AG08396 (cell line): ENCODE data around the gene RP9.

Source experiments
- DNase-seq: peaks from one replicate; pipeline ENCODE4 v3.0.0; 2012; ENCODE audit warnings: low spot score, mixed read lengths

RP9 gene

GRCh38 chr7:33109005-33109757 is at the start of gene RP9:
Gene RP9, minus strand, starts transcription at chr7:33109404. Its CDS starts 32 bp downstream, at chr7:33109372.
- peak; percentile 90 for DNase-seq

- DNase-seq: no peak
Observed at GRCh38 chr7:33157781-33158180, 48.6 kb upstream of the RP9 start.

- no peak for DNase-seq
Observed at GRCh38 chr7:33157311-33157710, 48.1 kb upstream of the RP9 start.

- no peak for DNase-seq
Observed at GRCh38 chr7:33156441-33156840, 47.2 kb upstream of the RP9 start.

- DNase-seq: no peak
Observed at GRCh38 chr7:33155811-33156210, 46.6 kb upstream of the RP9 start.

GRCh38 chr7:33152087-33152486 is 42.9 kb upstream of the RP9 start:
- DNase-seq: no peak

GRCh38 chr7:33145156-33145555 is 36.0 kb upstream of the RP9 start:
- DNase-seq: no peak

- DNase-seq: peak; percentile 21
Observed at GRCh38 chr7:33143996-33144718, 35.0 kb upstream of the RP9 start.

- no peak for DNase-seq
Observed at GRCh38 chr7:33142585-33142984, 33.4 kb upstream of the RP9 start.

GRCh38 chr7:33137103-33137502 is 27.9 kb upstream of the RP9 start:
- no peak for DNase-seq

GRCh38 chr7:33130184-33130583 is 21.0 kb upstream of the RP9 start:
- peak; percentile 23 for DNase-seq

GRCh38 chr7:33129806-33130153 is 20.6 kb upstream of the RP9 start:
- peak; percentile 24 for DNase-seq

- peak; percentile 95 for DNase-seq
Observed at GRCh38 chr7:33128990-33129805, 20.0 kb upstream of the RP9 start, which contains the start of gene BBS9. Gene BBS9, plus strand, starts transcription at chr7:33129564. Its CDS starts 16,689 bp downstream, at chr7:33146253.

- DNase-seq: no peak
Observed at GRCh38 chr7:33128631-33128989, 19.4 kb upstream of the RP9 start.

GRCh38 chr7:33127085-33127484 is 17.9 kb upstream of the RP9 start:
- no peak for DNase-seq

- no peak for DNase-seq
Observed at GRCh38 chr7:33118383-33118782, 9.2 kb upstream of the RP9 start.

GRCh38 chr7:33114976-33115375 is 5.8 kb upstream of the RP9 start:
- no peak for DNase-seq

GRCh38 chr7:33111614-33112013 is 2.4 kb upstream of the RP9 start:
- DNase-seq: no peak

- DNase-seq: no peak
Observed at GRCh38 chr7:33109758-33110238, 594 bp upstream of the RP9 start.

GRCh38 chr7:33108554-33109004 is 625 bp downstream of the RP9 start:
- DNase-seq: peak; percentile 18

GRCh38 chr7:33107136-33108066 is 1.8 kb downstream of the RP9 start:
- DNase-seq: peak; percentile 29
